Activated CD8-positive, alpha-beta memory T cell treated with anti-CD3 and anti-CD28 coated beads, Interleukin-2, amount 10 ng/mL, durations not matched to agents 7 days and 5 days (primary cell): Measurements from ENCODE around the gene TLE1. TPM values are rescaled to one million over a fixed set of nuclear protein-coding genes. Genes with fewer than 3 reads are reported as not detected.
"Not testable (repeated sequence)": the region's sequence is repeated elsewhere in the genome, so short reads cannot be mapped to it uniquely, and the experiment has no call there.

Source experiments
- ATAC-seq: fragments of 150-1000 bp; cut with Tn5 transposase; one replicate; pipeline ENCODE4 v1.10.0; 2021; ENCODE audit warnings: moderate library complexity
- CTCF ChIA-PET: fragments of 350-600 bp; sonication (Branson Sonifier 250); formaldehyde crosslinking; loops from one replicate; lab custom pipeline; 2021; ENCODE audit warnings: antibody characterized with exemption; lab: Charles Lee
- DNase-seq: peaks from one replicate; pipeline ENCODE4 v3.0.0-alpha.2; 2020
- H3K27ac Mint-ChIP-seq: one replicate; pipeline ENCODE4 v1.8.0; 2021; ENCODE audit warnings: mild to moderate bottlenecking, mixed read lengths
- H3K27me3 Mint-ChIP-seq: one replicate; pipeline ENCODE4 v1.8.0; 2021; ENCODE audit warnings: mixed read lengths
- H3K36me3 Mint-ChIP-seq: one replicate; pipeline ENCODE4 v1.8.0; 2021; ENCODE audit warnings: mild to moderate bottlenecking, mixed read lengths
- H3K4me1 Mint-ChIP-seq: one replicate; pipeline ENCODE4 v1.8.0; 2021; ENCODE audit warnings: mixed read lengths
- H3K4me3 Mint-ChIP-seq: one replicate; pipeline ENCODE4 v1.8.0; 2021; ENCODE audit warnings: mild to moderate bottlenecking, moderate library complexity, mixed read lengths
- H3K9me3 Mint-ChIP-seq: one replicate; pipeline ENCODE4 v1.8.0; 2022; ENCODE audit warnings: low read depth, mixed read lengths
- total RNA-seq, 2 experiments: library from RNA; stranded (reverse); gene quantifications; one replicate each; pipeline ENCODE4 v1.2.3, GENCODE V29; 2021

The TLE1 gene
- total RNA-seq, 2 experiments from 2014 or later, result 0.41 to 0.42 TPM

- no peaks in the 10 kb centered on the region for H3K4me1 Mint-ChIP-seq
- ATAC-seq (no peak), DNase-seq (no peak)
- no peaks in the 10 kb centered on the region for H3K36me3 Mint-ChIP-seq
- no peak overlapping the region for H3K27ac Mint-ChIP-seq
- no peaks in the 10 kb centered on the region for H3K9me3 Mint-ChIP-seq
- no peak overlapping the region for H3K4me3 Mint-ChIP-seq
- H3K27me3 Mint-ChIP-seq, result no peaks in the 10 kb centered on the region
- CTCF ChIA-PET, result no interaction called here
These were observed 33.3 kb downstream of the TLE1 start for GRCh38 chr9:81656004-81656403.

- Mint-ChIP-seq H3K36me3 (no peaks in the 10 kb centered on the region), H3K4me3 (no peak overlapping the region), H3K9me3 (no peaks in the 10 kb centered on the region), H3K4me1 (no peaks in the 10 kb centered on the region), H3K27ac (no peak overlapping the region), H3K27me3 (no peaks in the 10 kb centered on the region)
- CTCF ChIA-PET, result no interaction called here
- DNase-seq (no peak), ATAC-seq (no peak)
These were observed 36.1 kb downstream of the TLE1 start for GRCh38 chr9:81653240-81653639.

- no peak for ATAC-seq
- H3K4me1 Mint-ChIP-seq, result no peaks in the 10 kb centered on the region
- no peak overlapping the region for H3K4me3 Mint-ChIP-seq
- no peak overlapping the region for H3K27ac Mint-ChIP-seq
- DNase-seq, result no peak
- H3K36me3 Mint-ChIP-seq, result no peaks in the 10 kb centered on the region
- CTCF ChIA-PET, result no interaction called here
- H3K27me3 Mint-ChIP-seq, result no peaks in the 10 kb centered on the region
- H3K9me3 Mint-ChIP-seq, result no peaks in the 10 kb centered on the region
These were observed 37.2 kb downstream of the TLE1 start for GRCh38 chr9:81652058-81652687.

GRCh38 chr9:81650586-81651515, 38.5 kb downstream of the TLE1 start:
- Mint-ChIP-seq H3K4me3 (no peak overlapping the region), H3K36me3 (no peaks in the 10 kb centered on the region), H3K27ac (no peak overlapping the region), H3K4me1 (no peaks in the 10 kb centered on the region), H3K9me3 (no peaks in the 10 kb centered on the region), H3K27me3 (no peaks in the 10 kb centered on the region)
- DNase-seq (no peak), ATAC-seq (no peak)
- CTCF ChIA-PET, result no interaction called here

- H3K27me3 Mint-ChIP-seq, result no peaks in the 10 kb centered on the region
- DNase-seq, result no peak
- ATAC-seq, result no peak
- no peaks in the 10 kb centered on the region for H3K4me1 Mint-ChIP-seq
- no peak overlapping the region for H3K27ac Mint-ChIP-seq
- CTCF ChIA-PET, result no interaction called here
- H3K9me3 Mint-ChIP-seq, result no peaks in the 10 kb centered on the region
- no peaks in the 10 kb centered on the region for H3K36me3 Mint-ChIP-seq
- no peak overlapping the region for H3K4me3 Mint-ChIP-seq
These were observed 39.7 kb downstream of the TLE1 start for GRCh38 chr9:81649475-81650240.

GRCh38 chr9:81648891-81649290, 40.5 kb downstream of the TLE1 start:
- Mint-ChIP-seq H3K36me3 (no peaks in the 10 kb centered on the region), H3K27me3 (no peaks in the 10 kb centered on the region), H3K4me1 (no peaks in the 10 kb centered on the region), H3K4me3 (no peak overlapping the region), H3K9me3 (peaks cover 2% of the 10 kb centered on the region), H3K27ac (no peak overlapping the region)
- ATAC-seq, result no peak
- no peak for DNase-seq
- CTCF ChIA-PET, result no interaction called here

- no peak overlapping the region for H3K27ac Mint-ChIP-seq
- H3K27me3 Mint-ChIP-seq, result no peaks in the 10 kb centered on the region
- no peak overlapping the region for H3K4me3 Mint-ChIP-seq
- CTCF ChIA-PET, result no interaction called here
- ATAC-seq, result no peak
- no peaks in the 10 kb centered on the region for H3K36me3 Mint-ChIP-seq
- no peaks in the 10 kb centered on the region for H3K4me1 Mint-ChIP-seq
- peaks cover 9% of the 10 kb centered on the region for H3K9me3 Mint-ChIP-seq
- no peak for DNase-seq
These were observed 43.0 kb downstream of the TLE1 start for GRCh38 chr9:81646337-81646736.

- H3K27me3 Mint-ChIP-seq, H3K27ac Mint-ChIP-seq, H3K4me1 Mint-ChIP-seq, H3K4me3 Mint-ChIP-seq, ATAC-seq, DNase-seq, CTCF ChIA-PET, H3K9me3 Mint-ChIP-seq, H3K36me3 Mint-ChIP-seq: not testable (repeated sequence)
These were observed 44.8 kb downstream of the TLE1 start for GRCh38 chr9:81644513-81644912.

- Mint-ChIP-seq H3K4me1 (no peaks in the 10 kb centered on the region), H3K27me3 (no peaks in the 10 kb centered on the region), H3K9me3 (no peaks in the 10 kb centered on the region), H3K36me3 (no peaks in the 10 kb centered on the region), H3K27ac (no peak overlapping the region), H3K4me3 (no peak overlapping the region)
- ATAC-seq (no peak), DNase-seq (no peak)
- CTCF ChIA-PET, result no interaction called here
These were observed 52.1 kb downstream of the TLE1 start for GRCh38 chr9:81637276-81637675.

- Mint-ChIP-seq H3K9me3 (no peaks in the 10 kb centered on the region), H3K27me3 (no peaks in the 10 kb centered on the region), H3K4me1 (no peaks in the 10 kb centered on the region), H3K36me3 (no peaks in the 10 kb centered on the region), H3K4me3 (no peak overlapping the region), H3K27ac (no peak overlapping the region)
- CTCF ChIA-PET, result no interaction called here
- no peak for DNase-seq
- no peak for ATAC-seq
These were observed 53.1 kb downstream of the TLE1 start for GRCh38 chr9:81636255-81636599.

GRCh38 chr9:81635521-81636254, 53.7 kb downstream of the TLE1 start:
- Mint-ChIP-seq H3K4me1 (no peaks in the 10 kb centered on the region), H3K36me3 (no peaks in the 10 kb centered on the region), H3K27me3 (no peaks in the 10 kb centered on the region), H3K9me3 (no peaks in the 10 kb centered on the region), H3K27ac (no peak overlapping the region), H3K4me3 (no peak overlapping the region)
- DNase-seq, result no peak
- CTCF ChIA-PET, result no interaction called here
- no peak for ATAC-seq

- ATAC-seq (no peak), DNase-seq (no peak)
- no peak overlapping the region for H3K27ac Mint-ChIP-seq
- no peaks in the 10 kb centered on the region for H3K4me1 Mint-ChIP-seq
- H3K36me3 Mint-ChIP-seq, result no peaks in the 10 kb centered on the region
- no peaks in the 10 kb centered on the region for H3K9me3 Mint-ChIP-seq
- H3K27me3 Mint-ChIP-seq, result no peaks in the 10 kb centered on the region
- CTCF ChIA-PET, result no interaction called here
- no peak overlapping the region for H3K4me3 Mint-ChIP-seq
These were observed 54.3 kb downstream of the TLE1 start for GRCh38 chr9:81634915-81635516.
